DMS153 treated with DMSO at 0.1 percent for 48 hours (cell line): ENCODE measurements around the gene CDYL2.

Source experiments
- DNase-seq: peaks from one replicate; lab custom pipeline; 2025; ENCODE audit not compliant: unreplicated experiment; lab: John Stamatoyannopoulos, UW

CDYL2 gene

DNA sequence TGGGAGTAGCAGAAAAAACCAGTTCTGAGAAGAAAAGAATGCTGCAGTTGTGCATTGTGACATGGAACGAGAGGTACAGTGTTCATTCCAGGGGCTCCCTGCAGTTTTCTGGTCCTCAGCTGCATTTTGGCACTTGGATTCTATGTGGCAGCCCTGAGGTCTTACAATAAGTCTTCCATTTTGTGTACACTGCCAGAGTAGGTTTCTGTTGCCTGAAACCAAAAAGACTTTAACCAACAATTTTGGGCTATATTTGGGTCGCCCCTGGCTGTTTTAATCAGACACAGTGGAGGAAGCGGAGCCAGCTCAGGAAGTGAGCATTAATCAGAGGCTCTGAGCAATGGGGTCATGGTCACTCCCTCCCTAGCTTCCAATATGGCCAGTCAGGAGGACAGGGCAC, 247.9 kb downstream of the CDYL2 start:
- no peak for DNase-seq

DNA sequence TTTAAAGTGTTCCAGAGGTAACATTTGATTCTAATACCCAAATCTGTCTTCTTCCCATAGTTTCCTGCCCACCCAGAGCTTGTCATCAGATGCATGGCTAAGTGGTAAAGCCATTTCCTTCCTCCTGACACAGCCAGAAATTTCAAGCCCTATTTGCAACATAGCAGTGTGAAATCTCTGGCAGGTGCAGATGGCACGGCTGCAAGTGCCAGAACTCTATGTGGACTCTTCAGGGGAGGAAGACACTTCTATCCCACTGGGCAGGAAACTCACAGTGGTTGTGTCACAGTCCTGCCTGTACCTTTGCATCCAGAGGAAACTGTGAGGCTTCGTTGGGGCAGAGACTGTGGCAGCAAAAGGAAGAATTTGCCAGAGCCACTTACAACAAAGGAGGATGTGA, 250.4 kb downstream of the CDYL2 start:
- DNase-seq, result no peak

DNA sequence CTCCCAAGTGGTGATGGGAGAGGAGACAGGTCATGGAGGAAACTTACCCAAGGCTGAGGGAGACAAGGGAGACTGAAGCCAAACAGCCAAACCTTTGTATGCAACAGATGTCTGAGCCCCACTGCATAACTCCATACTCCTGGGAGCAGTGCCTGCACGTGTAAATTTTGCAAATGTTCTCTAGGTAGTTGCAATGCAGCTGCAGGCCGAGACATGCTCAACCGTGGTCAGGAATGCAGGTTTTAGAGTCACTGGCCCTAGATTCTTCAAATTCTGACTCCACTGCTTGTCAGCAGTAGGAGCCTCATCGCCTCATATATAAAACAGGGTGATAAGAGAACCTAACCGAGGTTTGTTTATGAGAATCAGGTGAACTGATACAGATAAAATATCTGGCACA, 252.1 kb downstream of the CDYL2 start:
- no peak for DNase-seq
